Measurements from ENCODE around the gene TCEA2. TPM values are rescaled to one million over a fixed set of nuclear protein-coding genes. Genes with fewer than 3 reads are reported as not detected.
A peak's percentile ranks its signal among the peaks of the same experiment; 100 is the strongest.

The TCEA2 gene
- total RNA-seq, 1 donor from 2014 or later: 123 TPM

- H3K4me1 Mint-ChIP-seq (ENCODE audit: unreplicated experiment): peaks cover 38% of the 10 kb centered on the region
- H3K4me3 Mint-ChIP-seq (ENCODE audit: unreplicated experiment): no peak overlapping the region
- peak; percentile 92 for DNase-seq (ENCODE audit: low spot score)
- peak; percentile 78 for TF ChIP-seq CTCF (IDR thresholded peaks at IDR 0.05; ENCODE audit: unreplicated experiment)
- H3K27ac Mint-ChIP-seq (ENCODE audit: unreplicated experiment): no peak overlapping the region
- peaks cover 13% of the 10 kb centered on the region for H3K27me3 Mint-ChIP-seq (ENCODE audit: unreplicated experiment)
- no peaks in the 10 kb centered on the region for H3K9me3 Mint-ChIP-seq (ENCODE audit: unreplicated experiment)
- H3K36me3 Mint-ChIP-seq (ENCODE audit: low read depth, unreplicated experiment): no peaks in the 10 kb centered on the region
Observed at GRCh38 chr20:64057628-64058498, 5.1 kb upstream of the TCEA2 start.

GRCh38 chr20:64058536-64058935, 4.5 kb upstream of the TCEA2 start:
- Mint-ChIP-seq H3K27ac (ENCODE audit: unreplicated experiment) (peak overlapping the region; percentile 30), H3K4me1 (ENCODE audit: unreplicated experiment) (peaks cover 31% of the 10 kb centered on the region), H3K27me3 (ENCODE audit: unreplicated experiment) (peaks cover 12% of the 10 kb centered on the region), H3K4me3 (ENCODE audit: unreplicated experiment) (no peak overlapping the region), H3K36me3 (ENCODE audit: low read depth, unreplicated experiment) (no peaks in the 10 kb centered on the region), H3K9me3 (ENCODE audit: unreplicated experiment) (no peaks in the 10 kb centered on the region)
- TF ChIP-seq CTCF (IDR thresholded peaks at IDR 0.05; ENCODE audit: unreplicated experiment): no peak
- DNase-seq (ENCODE audit: low spot score): no peak

GRCh38 chr20:64062276-64062595, 762 bp upstream of the TCEA2 start:
- Mint-ChIP-seq H3K4me3 (ENCODE audit: unreplicated experiment) (peak overlapping the region; percentile 86), H3K9me3 (ENCODE audit: unreplicated experiment) (no peaks in the 10 kb centered on the region), H3K36me3 (ENCODE audit: low read depth, unreplicated experiment) (peaks cover 5% of the 10 kb centered on the region), H3K27me3 (ENCODE audit: unreplicated experiment) (peaks cover 14% of the 10 kb centered on the region), H3K4me1 (ENCODE audit: unreplicated experiment) (peaks cover 30% of the 10 kb centered on the region), H3K27ac (ENCODE audit: unreplicated experiment) (no peak overlapping the region)
- no peak for TF ChIP-seq CTCF (IDR thresholded peaks at IDR 0.05; ENCODE audit: unreplicated experiment)
- DNase-seq (ENCODE audit: low spot score): no peak

GRCh38 chr20:64063389-64064144, 569 bp downstream of the TCEA2 start:
- H3K27ac Mint-ChIP-seq (ENCODE audit: unreplicated experiment): peak overlapping the region; percentile 57
- H3K27me3 Mint-ChIP-seq (ENCODE audit: unreplicated experiment): peaks cover 16% of the 10 kb centered on the region
- H3K36me3 Mint-ChIP-seq (ENCODE audit: low read depth, unreplicated experiment): peaks cover 5% of the 10 kb centered on the region
- peaks cover 23% of the 10 kb centered on the region for H3K4me1 Mint-ChIP-seq (ENCODE audit: unreplicated experiment)
- H3K9me3 Mint-ChIP-seq (ENCODE audit: unreplicated experiment): no peaks in the 10 kb centered on the region
- no peak for DNase-seq (ENCODE audit: low spot score)
- no peak for TF ChIP-seq CTCF (IDR thresholded peaks at IDR 0.05; ENCODE audit: unreplicated experiment)
- H3K4me3 Mint-ChIP-seq (ENCODE audit: unreplicated experiment): peak overlapping the region; percentile 96
